Tibial nerve (tissue), 4 donors: Measurements from ENCODE around the gene ESYT3. TPM values are rescaled to one million over a fixed set of nuclear protein-coding genes. Genes with fewer than 3 reads are reported as not detected.

Experiments used
- DNase-seq, 2 donors: peaks; one replicate each; pipeline ENCODE4 v3.0.0-alpha.2; 2019; ENCODE audit warnings: low spot score in 2 of 2
- H3K27ac ChIP-seq, 4 donors: fragments of 200-600 bp; sonication (generic) in 3 of 4; one replicate each; pipeline ENCODE4 v1.5.1; 2017 to 2019; ENCODE audit warnings: mild to moderate bottlenecking in 1 of 4
- H3K27me3 ChIP-seq, 2 donors: fragments of 200-600 bp; sonication (generic) in 1 of 2; one replicate each; pipeline versions ENCODE4 v1.5.1 to v1.6.0; 2017 to 2019
- H3K36me3 ChIP-seq, 3 donors: fragments of 200-600 bp; sonication (generic); one replicate each; pipeline ENCODE4 v1.5.1; 2018 to 2019
- H3K4me1 ChIP-seq, 4 donors: fragments of 200-600 bp; sonication (generic) in 3 of 4; one replicate each; pipeline ENCODE4 v1.5.1; 2017 to 2019
- H3K4me3 ChIP-seq, 4 donors: fragments of 200-600 bp; sonication (generic) in 3 of 4; one replicate each; pipeline ENCODE4 v1.5.1; 2017 to 2019; ENCODE audit warnings: mild to moderate bottlenecking in 1 of 4, moderate library complexity in 1 of 4
- H3K9me3 ChIP-seq, 4 donors: fragments of 200-600 bp; sonication (generic) in 3 of 4; one replicate each; pipeline ENCODE4 v1.5.1; 2017 to 2019
- CTCF ChIP-seq, 5 experiments: fragments of 200-600 bp in 3 of 5; fragments of 450-650 bp in 2 of 5; sonication (generic) in 3 of 5; IDR thresholded peaks; one replicate each; pipeline ENCODE4 v1.5.1; 2016 to 2019; ENCODE audit warnings: antibody characterized with exemption in 5 of 5, mild to moderate bottlenecking in 3 of 5, moderate library complexity in 2 of 5
- EP300 ChIP-seq, 2 donors: sonication (generic); formaldehyde crosslinking; IDR thresholded peaks; one replicate each; pipeline ENCODE4 v1.6.1; 2017; ENCODE audit warnings: antibody characterized with exemption in 2 of 2, mild to moderate bottlenecking in 1 of 2
- POLR2A ChIP-seq, 2 donors: fragments of 450-650 bp; IDR thresholded peaks; one replicate each; pipeline ENCODE4 v1.6.1; 2017; ENCODE audit warnings: antibody characterized with exemption in 2 of 2, mild to moderate bottlenecking in 2 of 2, moderate library complexity in 2 of 2
- WGBS, 2 donors: methylation state at CpG; one replicate each; pipeline ENCODE4 v1.1.5; 2018; 5-methylcytosine and 5-hydroxymethylcytosine counted together
- total RNA-seq, 4 donors: library from RNA; depleted of rRNA; stranded (reverse); fragments of >200 nt; gene quantifications; one replicate each; pipeline ENCODE4 v1.1.0, GENCODE V29; 2016

The ESYT3 gene
- total RNA-seq, 4 donors from 2014 or later: 6.9 to 9.4 (median 7.6) TPM

GRCh38 chr3:138457863-138458735 lies 23.7 kb downstream of the ESYT3 start:
- Histone ChIP-seq H3K4me3 (no peak overlapping the region), H3K9me3 (no peaks in the 10 kb centered on the region), H3K27me3 (no peaks in the 10 kb centered on the region), H3K27ac (no peak overlapping the region), H3K4me1 (no peaks in the 10 kb centered on the region), H3K36me3 (no peaks in the 10 kb centered on the region)
- no peak for TF ChIP-seq EP300 (IDR thresholded peaks at IDR 0.05)
- no peak for TF ChIP-seq POLR2A (IDR thresholded peaks at IDR 0.05)
- TF ChIP-seq CTCF (IDR thresholded peaks at IDR 0.05): no peak
- 86 to 90% methylated on average over 11 of the region's 11 CpGs for WGBS, 2 donors
- DNase-seq: no peak

- Histone ChIP-seq H3K4me1 (no peaks in the 10 kb centered on the region), H3K4me3 (no peak overlapping the region), H3K9me3 (no peaks in the 10 kb centered on the region), H3K27ac (no peak overlapping the region), H3K36me3 (no peaks in the 10 kb centered on the region), H3K27me3 (no peaks in the 10 kb centered on the region)
- WGBS, 2 donors: 79 to 82% methylated on average over 9 of the region's 9 CpGs
- no peak for TF ChIP-seq EP300 (IDR thresholded peaks at IDR 0.05)
- TF ChIP-seq CTCF (IDR thresholded peaks at IDR 0.05): no peak
- TF ChIP-seq POLR2A (IDR thresholded peaks at IDR 0.05): no peak
- DNase-seq: no peak
Observed at GRCh38 chr3:138458774-138459499, 24.5 kb downstream of the ESYT3 start.

- no peak for TF ChIP-seq POLR2A (IDR thresholded peaks at IDR 0.05)
- TF ChIP-seq EP300 (IDR thresholded peaks at IDR 0.05): no peak
- no peak for TF ChIP-seq CTCF (IDR thresholded peaks at IDR 0.05)
- H3K9me3 ChIP-seq: no peaks in the 10 kb centered on the region
- DNase-seq: no peak
- no peaks in the 10 kb centered on the region for H3K4me1 ChIP-seq
- H3K27ac ChIP-seq: no peak overlapping the region
- H3K4me3 ChIP-seq: no peak overlapping the region
- 87 to 90% methylated on average over 10 to 14 of the region's 15 CpGs for WGBS, 2 donors
- no peaks in the 10 kb centered on the region for H3K27me3 ChIP-seq
- no peaks in the 10 kb centered on the region for H3K36me3 ChIP-seq
Observed at GRCh38 chr3:138459619-138460535, 25.5 kb downstream of the ESYT3 start.

GRCh38 chr3:138460536-138461205 lies 26.3 kb downstream of the ESYT3 start:
- no peak for TF ChIP-seq POLR2A (IDR thresholded peaks at IDR 0.05)
- no peak for TF ChIP-seq CTCF (IDR thresholded peaks at IDR 0.05)
- no peak for TF ChIP-seq EP300 (IDR thresholded peaks at IDR 0.05)
- H3K9me3 ChIP-seq: no peaks in the 10 kb centered on the region
- no peaks in the 10 kb centered on the region for H3K36me3 ChIP-seq
- H3K4me1 ChIP-seq: no peaks in the 10 kb centered on the region
- H3K4me3 ChIP-seq: no peak overlapping the region
- WGBS, 2 donors: 67 to 78% methylated on average over 5 to 8 of the region's 8 CpGs
- no peak overlapping the region for H3K27ac ChIP-seq
- H3K27me3 ChIP-seq: no peaks in the 10 kb centered on the region
- DNase-seq: no peak
